A673 (cell line): ENCODE measurements around the gene SPRED3. TPM values are rescaled to one million over a fixed set of nuclear protein-coding genes. Genes with fewer than 3 reads are reported as not detected.

Source experiments
- BruUV-seq: library from RNA; stranded (reverse); fragments of 400-500 nt; replicated peaks from 2 replicates; lab custom pipeline; 2021; lab: Mats Ljungman, UMichigan
- CTCF ChIA-PET: fragments of 300-600 bp; sonication (Branson Sonifier 250); formaldehyde crosslinking; loops from one replicate; lab custom pipeline; 2022; ENCODE audit warnings: antibody characterized with exemption; lab: Charles Lee
- POLR2A ChIA-PET: fragments of 300-600 bp; sonication (Branson Sonifier 250); formaldehyde crosslinking; loops from one replicate; lab custom pipeline; 2022; ENCODE audit warnings: antibody characterized with exemption; ENCODE audit not compliant: low non-redundant PET; lab: Charles Lee
- DNase-seq: peaks from one replicate; pipeline ENCODE4 v3.0.0-alpha.2; 2015; ENCODE audit warnings: low spot score
- H3K27ac ChIP-seq: fragments of 200-600 bp; sonication (generic); 2 replicates; pipeline ENCODE4 v1.5.1; 2016; ENCODE audit warnings: mixed run types, low read depth, mild to moderate bottlenecking, mixed read lengths, antibody characterized with exemption, low read length; ENCODE audit not compliant: poor library complexity, severe bottlenecking
- H3K27me3 ChIP-seq: fragments of 200-600 bp; sonication (generic); replicated peaks from 2 replicates; pipeline ENCODE4 v1.6.1; 2017; ENCODE audit warnings: mixed run types, low read depth, mild to moderate bottlenecking, mixed read lengths, antibody characterized with exemption, low read length; ENCODE audit not compliant: insufficient read depth, poor library complexity
- H3K36me3 ChIP-seq: fragments of 200-600 bp; sonication (generic); 2 replicates; pipeline ENCODE4 v1.6.1; 2016; ENCODE audit warnings: mixed run types, mild to moderate bottlenecking, mixed read lengths, antibody characterized with exemption, low read length; ENCODE audit not compliant: insufficient read depth, poor library complexity, severe bottlenecking
- H3K4me1 ChIP-seq: fragments of 200-600 bp; sonication (generic); 2 replicates; pipeline ENCODE4 v1.6.1; 2017; ENCODE audit warnings: mixed run types, mild to moderate bottlenecking, mixed read lengths, antibody characterized with exemption, low read length; ENCODE audit not compliant: insufficient read depth, poor library complexity, severe bottlenecking
- H3K4me3 ChIP-seq: fragments of 200-600 bp; sonication (generic); 2 replicates; pipeline ENCODE4 v1.5.1; 2016; ENCODE audit warnings: low read depth, mixed run types, mild to moderate bottlenecking, mixed read lengths, low read length; ENCODE audit not compliant: poor library complexity, severe bottlenecking
- H3K9me3 ChIP-seq: fragments of 200-600 bp; sonication (generic); 2 replicates; pipeline ENCODE4 v1.6.1; 2016; ENCODE audit warnings: mixed run types, low read depth, mild to moderate bottlenecking, mixed read lengths, antibody characterized with exemption, low read length; ENCODE audit not compliant: poor library complexity, severe bottlenecking
- CTCF ChIP-seq: fragments of 300-800, 200-600 bp; sonication (generic); conservative IDR thresholded peaks from 2 replicates; pipeline ENCODE4 v1.5.1; 2017; ENCODE audit warnings: low read depth, mild to moderate bottlenecking, antibody characterized with exemption, low read length, moderate library complexity, mixed read lengths
- EZH2 ChIP-seq: fragments of 200-600 bp; sonication (generic); IDR thresholded peaks from 2 replicates; pipeline ENCODE4 v1.6.1; 2017; ENCODE audit warnings: borderline replicate concordance, low read depth, mild to moderate bottlenecking, mixed read lengths, antibody characterized with exemption, low read length; ENCODE audit not compliant: poor library complexity, severe bottlenecking
- intact Hi-C: fragments of 100-400 bp; cut with micrococcal nuclease; formaldehyde crosslinking; loops from one replicate; pipeline ENCODE4 v1.10.0; 2022; ENCODE audit not compliant: unreplicated experiment
- total RNA-seq: library from RNA; stranded (reverse); gene quantifications from 2 replicates; pipeline ENCODE4 v1.2.3, GENCODE V29; 2021

SPRED3 gene
- total RNA-seq, 1 experiment from 2014 or later: 6.2 TPM

GRCh38 chr19:38399081-38399480, 10.6 kb downstream of the SPRED3 start:
- ChIA-PET CTCF (no interaction called here), POLR2A (no interaction called here)
- BruUV-seq: no TSS peak
- Histone ChIP-seq H3K27ac (no peak overlapping the region), H3K4me1 (no peaks in the 10 kb centered on the region), H3K27me3 (no peaks in the 10 kb centered on the region), H3K9me3 (no peaks in the 10 kb centered on the region), H3K36me3 (no peaks in the 10 kb centered on the region), H3K4me3 (no peak overlapping the region)
- DNase-seq: no peak
- intact Hi-C loops: no loop called here
- TF ChIP-seq EZH2 (no peak), CTCF (no peak)

GRCh38 chr19:38399537-38399936, 11.0 kb downstream of the SPRED3 start:
- H3K4me1 ChIP-seq: no peaks in the 10 kb centered on the region
- H3K27ac ChIP-seq: no peak overlapping the region
- no peaks in the 10 kb centered on the region for H3K27me3 ChIP-seq
- POLR2A ChIA-PET: no interaction called here
- intact Hi-C loops: no loop called here
- H3K36me3 ChIP-seq: no peaks in the 10 kb centered on the region
- H3K9me3 ChIP-seq: no peaks in the 10 kb centered on the region
- H3K4me3 ChIP-seq: no peak overlapping the region
- BruUV-seq: no TSS peak
- CTCF ChIA-PET: no interaction called here
- DNase-seq: no peak
- no peak for TF ChIP-seq EZH2
- no peak for TF ChIP-seq CTCF

- intact Hi-C loops: loop anchor here (10.0 kb wide), 1 partner anchor 166 kb away; no protein-coding TSS in a partner anchor
- CTCF ChIA-PET: no interaction called here
- BruUV-seq: no TSS peak
Measured at GRCh38 chr19:38400361-38400760, 11.9 kb downstream of the SPRED3 start.

More at GRCh38 chr19:38400361-38400760, 11.9 kb downstream of the SPRED3 start:
- Histone ChIP-seq H3K4me1 (no peaks in the 10 kb centered on the region), H3K36me3 (no peaks in the 10 kb centered on the region), H3K27me3 (no peaks in the 10 kb centered on the region), H3K27ac (no peak overlapping the region), H3K4me3 (no peak overlapping the region), H3K9me3 (no peaks in the 10 kb centered on the region)
- POLR2A ChIA-PET: interaction anchor here (0.6 kb wide), 1 partner anchor 9 kb away, joined by 6 read pairs; no protein-coding TSS in a partner anchor
- DNase-seq: no peak
- TF ChIP-seq EZH2 (no peak), CTCF (no peak)
